ENCODE measurements around the gene IL18BP. TPM values are rescaled to one million over a fixed set of nuclear protein-coding genes. Genes with fewer than 3 reads are reported as not detected.

Gene IL18BP
- total RNA-seq, 1 donor from 2014 or later: 18.0 TPM

- Histone ChIP-seq H3K27me3 (ENCODE audit: low read depth) (no peaks in the 10 kb centered on the region), H3K4me3 (peak overlapping the region; percentile 57), H3K27ac (peak overlapping the region; percentile 76), H3K4me1 (peaks cover 70% of the 10 kb centered on the region), H3K36me3 (peaks cover 18% of the 10 kb centered on the region), H3K9me3 (no peaks in the 10 kb centered on the region)
- peak; percentile 80 for DNase-seq
- peak; percentile 56 to 57 for ATAC-seq
- intact Hi-C loops (cut with DNase I): no loop called here
- TF ChIP-seq, protein P1, sequence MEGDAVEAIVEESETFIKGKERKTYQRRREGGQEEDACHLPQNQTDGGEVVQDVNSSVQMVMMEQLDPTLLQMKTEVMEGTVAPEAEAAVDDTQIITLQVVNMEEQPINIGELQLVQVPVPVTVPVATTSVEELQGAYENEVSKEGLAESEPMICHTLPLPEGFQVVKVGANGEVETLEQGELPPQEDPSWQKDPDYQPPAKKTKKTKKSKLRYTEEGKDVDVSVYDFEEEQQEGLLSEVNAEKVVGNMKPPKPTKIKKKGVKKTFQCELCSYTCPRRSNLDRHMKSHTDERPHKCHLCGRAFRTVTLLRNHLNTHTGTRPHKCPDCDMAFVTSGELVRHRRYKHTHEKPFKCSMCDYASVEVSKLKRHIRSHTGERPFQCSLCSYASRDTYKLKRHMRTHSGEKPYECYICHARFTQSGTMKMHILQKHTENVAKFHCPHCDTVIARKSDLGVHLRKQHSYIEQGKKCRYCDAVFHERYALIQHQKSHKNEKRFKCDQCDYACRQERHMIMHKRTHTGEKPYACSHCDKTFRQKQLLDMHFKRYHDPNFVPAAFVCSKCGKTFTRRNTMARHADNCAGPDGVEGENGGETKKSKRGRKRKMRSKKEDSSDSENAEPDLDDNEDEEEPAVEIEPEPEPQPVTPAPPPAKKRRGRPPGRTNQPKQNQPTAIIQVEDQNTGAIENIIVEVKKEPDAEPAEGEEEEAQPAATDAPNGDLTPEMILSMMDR (IDR thresholded peaks at IDR 0.05): no peak
These were observed 40.5 kb downstream of the IL18BP start for GRCh38 chr11:72039031-72039855.

DNA sequence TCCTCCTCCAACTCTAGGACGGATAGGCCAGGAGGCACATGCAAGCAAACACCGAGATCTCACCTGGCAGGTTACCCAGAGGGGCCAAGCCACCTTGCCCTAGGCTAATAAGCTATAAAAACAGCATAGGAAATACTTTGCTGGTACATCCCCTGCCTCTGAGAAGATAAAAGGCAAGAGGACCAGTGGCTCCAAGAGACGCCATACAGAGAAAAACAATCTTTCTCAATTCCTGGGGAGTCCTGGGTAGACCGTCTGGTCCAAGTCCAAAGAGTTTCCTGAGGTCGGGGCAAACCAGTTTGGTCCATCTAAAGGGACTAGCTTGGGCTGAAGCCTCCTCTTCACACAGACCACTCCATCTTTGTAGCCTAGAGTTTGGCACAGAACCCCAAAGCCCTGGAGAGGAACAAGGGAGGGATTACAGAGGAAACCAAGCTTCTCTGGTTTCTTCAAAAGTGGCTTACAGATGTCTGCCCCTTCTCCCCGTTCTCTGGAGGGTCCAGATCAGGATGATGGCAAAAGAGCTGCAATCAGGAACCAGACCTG, 41.2 kb downstream of the IL18BP start:
- no peaks in the 10 kb centered on the region for H3K9me3 ChIP-seq
- DNase-seq: no peak
- TF ChIP-seq, protein P1 (IDR thresholded peaks at IDR 0.05): no peak
- H3K36me3 ChIP-seq: peaks cover 11% of the 10 kb centered on the region
- peak overlapping the region; percentile 76 for H3K27ac ChIP-seq
- intact Hi-C loops (cut with DNase I): loop anchor here (5.0 kb wide), 1 partner anchor 37 kb away; no protein-coding TSS in a partner anchor
- H3K27me3 ChIP-seq (ENCODE audit: low read depth): no peaks in the 10 kb centered on the region
- peak overlapping the region; percentile 57 for H3K4me3 ChIP-seq
- H3K4me1 ChIP-seq: peaks cover 63% of the 10 kb centered on the region
- no peak for ATAC-seq

GRCh38 chr11:72040491-72041363, 42.0 kb downstream of the IL18BP start:
- peaks cover 59% of the 10 kb centered on the region for H3K4me1 ChIP-seq
- peak overlapping the region; percentile 57 for H3K4me3 ChIP-seq
- no peaks in the 10 kb centered on the region for H3K9me3 ChIP-seq
- peak overlapping the region; percentile 96 for H3K27ac ChIP-seq
- peak; percentile 92 for ATAC-seq
- H3K36me3 ChIP-seq: peaks cover 3% of the 10 kb centered on the region
- intact Hi-C loops (cut with DNase I): loop anchor here (5.0 kb wide), 1 partner anchor 37 kb away; no protein-coding TSS in a partner anchor
- DNase-seq: peak; percentile 95
- TF ChIP-seq, protein P1 (IDR thresholded peaks at IDR 0.05): no peak
- H3K27me3 ChIP-seq (ENCODE audit: low read depth): no peaks in the 10 kb centered on the region

DNA sequence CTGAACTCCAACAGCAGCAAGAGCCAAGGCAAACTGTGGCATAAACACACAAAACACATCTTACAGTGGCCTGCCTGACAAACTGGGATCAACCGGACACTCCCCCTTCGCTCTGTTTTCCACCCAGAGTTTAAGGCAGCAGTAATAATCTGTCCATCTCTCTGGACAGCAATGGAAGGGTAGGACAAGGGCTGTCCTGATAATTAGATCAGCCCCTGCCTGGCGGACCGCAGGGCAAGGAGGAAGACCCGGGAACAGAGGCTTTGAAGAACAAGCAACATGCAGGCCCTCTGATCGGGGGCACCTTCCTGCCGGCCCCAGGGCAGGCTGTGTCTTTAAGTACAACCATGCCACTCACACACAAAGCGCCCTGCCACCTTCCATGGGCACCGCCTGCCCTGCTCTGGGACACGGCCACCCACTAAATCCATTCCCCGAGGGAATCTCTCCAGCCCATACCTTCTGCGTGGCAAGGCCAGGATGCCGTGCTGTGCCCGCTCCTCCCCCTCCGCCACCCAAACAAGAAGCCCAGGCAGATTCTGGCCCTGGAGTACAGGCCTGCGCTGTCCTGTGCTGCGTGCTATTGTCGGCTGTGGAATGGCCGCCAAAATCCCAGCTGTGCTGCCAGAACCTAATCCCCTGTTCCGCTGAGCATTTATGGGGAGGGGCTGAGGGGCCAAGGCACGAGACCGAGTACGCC, 42.8 kb downstream of the IL18BP start:
- TF ChIP-seq, protein P1 (IDR thresholded peaks at IDR 0.05): no peak
- Histone ChIP-seq H3K36me3 (no peaks in the 10 kb centered on the region), H3K27me3 (ENCODE audit: low read depth) (no peaks in the 10 kb centered on the region), H3K4me3 (peak overlapping the region; percentile 57), H3K9me3 (no peaks in the 10 kb centered on the region), H3K27ac (peak overlapping the region; percentile 96), H3K4me1 (peaks cover 51% of the 10 kb centered on the region)
- peak; percentile 78 to 81 for ATAC-seq
- DNase-seq: peak; percentile 79
- intact Hi-C loops (cut with DNase I): loop anchor here (5.0 kb wide), 1 partner anchor 36 kb away; no protein-coding TSS in a partner anchor

Data from lower lobe of right lung (tissue), 2 donors.